Right lobe of liver (tissue), 6 donors: ENCODE data around the gene PCDH15. TPM values are rescaled to one million over a fixed set of nuclear protein-coding genes. Genes with fewer than 3 reads are reported as not detected.
A peak's percentile ranks its signal among the peaks of the same experiment; 100 is the strongest.

Experiments used
- ATAC-seq, 4 donors: fragments of 200-7000 bp; cut with Tn5 transposase; one replicate each; pipeline ENCODE4 v1.9.1; 2020; ENCODE audit warnings: mild to moderate bottlenecking in 4 of 4, moderate library complexity in 4 of 4
- DNase-seq, 3 donors: peaks; one replicate each; pipeline ENCODE4 v3.0.0-alpha.2; 2020
- H3K27ac ChIP-seq, 3 donors: fragments of 200-600 bp; one replicate each; pipeline ENCODE4 v1.8.0; 2022
- H3K27me3 ChIP-seq, 2 donors: fragments of 200-600 bp; one replicate each; pipeline ENCODE4 v1.8.0; 2022
- H3K36me3 ChIP-seq, 4 donors: fragments of 200-600 bp; sonication (generic) in 1 of 4; one replicate each; pipeline versions ENCODE4 v1.5.1 to v1.8.0; 2017 to 2022; ENCODE audit warnings: control low read depth in 1 of 4
- H3K4me1 ChIP-seq, 4 donors: fragments of 200-600 bp; sonication (generic) in 1 of 4; one replicate each; pipeline versions ENCODE4 v1.5.1 to v1.8.0; 2017 to 2022; ENCODE audit warnings: control low read depth in 1 of 4
- H3K4me3 ChIP-seq, 3 donors: fragments of 200-600 bp; one replicate each; pipeline ENCODE4 v1.8.0; 2022
- H3K9me3 ChIP-seq, 4 donors: fragments of 200-600 bp; sonication (generic) in 1 of 4; one replicate each; pipeline versions ENCODE4 v1.5.1 to v1.8.0; 2017 to 2022; ENCODE audit warnings: control low read depth in 1 of 4
- POLR2A ChIP-seq: fragments of 450-650 bp; IDR thresholded peaks from one replicate; pipeline ENCODE4 v1.6.1; 2017; ENCODE audit warnings: antibody characterized with exemption, mild to moderate bottlenecking
- WGBS: methylation state at CpG from one replicate; pipeline ENCODE4 v1.1.6; 2018; ENCODE audit warnings: low coverage, low lambda C conversion rate; ENCODE audit not compliant: insufficient coverage; ENCODE audit errors: missing lambda C conversion rate; 5-methylcytosine and 5-hydroxymethylcytosine counted together
- intact Hi-C, 2 donors: fragments of 100-400 bp; cut with DNase I; formaldehyde crosslinking; loops; one replicate each; pipeline versions ENCODE4 v1.11.2 to v1.14.1; 2022
- total RNA-seq, 6 experiments: library from RNA; depleted of rRNA in 2 of 6; stranded (reverse); fragments of >200 nt in 2 of 6; fragmentation: NEBNext Ultra II Directional in 3 of 6; extraction: Animal tissue kit (Norgen Biotek cat#: 25700) in 3 of 6; gene quantifications; one replicate each; pipeline versions ENCODE4 v1.1.0 to v1.2.4, GENCODE V29; 2016 to 2023
- TF ChIP-seq, protein P1 (sequence below), 4 donors: fragments of 200-600 bp in 3 of 4; fragments of 450-650 bp in 1 of 4; IDR thresholded peaks; one replicate each; pipeline versions ENCODE4 v1.5.1 to v1.8.0; 2016 to 2022; ENCODE audit warnings: antibody characterized with exemption in 4 of 4, mild to moderate bottlenecking in 2 of 4
- donor health status: DM: no; HTN: yes; CAD: no.
- donor health status: DM: no; HTN: no; CAD: no.
- donor health status: DM: no; HTN: no; CAD: no.
- donor health status: DM: no; HTN: yes; CAD: no.
- donor health status: DM: no; HTN: yes; CAD: no.

PCDH15 gene
- total RNA-seq, 6 experiments from 2014 or later, result not detected

- ATAC-seq, result peak in 2 of 4 donors; percentile 19 to 32
- TF ChIP-seq, protein P1, sequence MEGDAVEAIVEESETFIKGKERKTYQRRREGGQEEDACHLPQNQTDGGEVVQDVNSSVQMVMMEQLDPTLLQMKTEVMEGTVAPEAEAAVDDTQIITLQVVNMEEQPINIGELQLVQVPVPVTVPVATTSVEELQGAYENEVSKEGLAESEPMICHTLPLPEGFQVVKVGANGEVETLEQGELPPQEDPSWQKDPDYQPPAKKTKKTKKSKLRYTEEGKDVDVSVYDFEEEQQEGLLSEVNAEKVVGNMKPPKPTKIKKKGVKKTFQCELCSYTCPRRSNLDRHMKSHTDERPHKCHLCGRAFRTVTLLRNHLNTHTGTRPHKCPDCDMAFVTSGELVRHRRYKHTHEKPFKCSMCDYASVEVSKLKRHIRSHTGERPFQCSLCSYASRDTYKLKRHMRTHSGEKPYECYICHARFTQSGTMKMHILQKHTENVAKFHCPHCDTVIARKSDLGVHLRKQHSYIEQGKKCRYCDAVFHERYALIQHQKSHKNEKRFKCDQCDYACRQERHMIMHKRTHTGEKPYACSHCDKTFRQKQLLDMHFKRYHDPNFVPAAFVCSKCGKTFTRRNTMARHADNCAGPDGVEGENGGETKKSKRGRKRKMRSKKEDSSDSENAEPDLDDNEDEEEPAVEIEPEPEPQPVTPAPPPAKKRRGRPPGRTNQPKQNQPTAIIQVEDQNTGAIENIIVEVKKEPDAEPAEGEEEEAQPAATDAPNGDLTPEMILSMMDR (IDR thresholded peaks at IDR 0.05), result no peak
- TF ChIP-seq POLR2A, result no peak
- intact Hi-C loops, result no loop called here
- no peak overlapping the region for H3K4me3 ChIP-seq
- no peaks in the 10 kb centered on the region for H3K36me3 ChIP-seq
- WGBS, result no CpG with 5 or more reads among the region's 3 CpGs
- H3K4me1 ChIP-seq, result no peaks in the 10 kb centered on the region
- no peak for DNase-seq
- no peaks in the 10 kb centered on the region for H3K9me3 ChIP-seq
- H3K27ac ChIP-seq, result no peak overlapping the region
- no peaks in the 10 kb centered on the region for H3K27me3 ChIP-seq
Measured at GRCh38 chr10:54009672-54010071, 791.4 kb downstream of the PCDH15 start.

DNA sequence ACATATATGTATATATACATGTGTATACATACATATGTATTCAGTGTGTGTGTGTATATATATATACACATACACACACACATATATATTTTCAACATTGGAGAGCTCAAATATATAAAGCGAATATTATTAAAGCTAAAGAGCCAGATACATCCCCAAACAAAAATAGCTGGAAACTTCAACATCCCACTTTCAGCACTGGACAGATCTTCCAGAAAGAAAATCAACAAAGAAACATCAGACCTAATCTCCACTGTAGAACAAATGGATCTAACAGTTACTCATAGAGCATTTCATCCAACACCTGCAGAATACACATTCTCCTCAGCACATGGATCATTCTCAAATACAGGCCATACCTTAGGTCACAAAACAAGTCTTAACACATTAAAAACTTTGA, 799.0 kb downstream of the PCDH15 start:
- H3K4me3 ChIP-seq, result no peak overlapping the region
- intact Hi-C loops, result no loop called here
- DNase-seq (no peak), ATAC-seq (no peak)
- no peaks in the 10 kb centered on the region for H3K4me1 ChIP-seq
- H3K9me3 ChIP-seq, result no peaks in the 10 kb centered on the region
- 79% methylated on average over 1 of the region's 1 CpG for WGBS
- H3K27ac ChIP-seq, result no peak overlapping the region
- TF ChIP-seq POLR2A, result no peak
- TF ChIP-seq, protein P1 (IDR thresholded peaks at IDR 0.05), result no peak
- no peaks in the 10 kb centered on the region for H3K27me3 ChIP-seq
- H3K36me3 ChIP-seq, result no peaks in the 10 kb centered on the region

DNA sequence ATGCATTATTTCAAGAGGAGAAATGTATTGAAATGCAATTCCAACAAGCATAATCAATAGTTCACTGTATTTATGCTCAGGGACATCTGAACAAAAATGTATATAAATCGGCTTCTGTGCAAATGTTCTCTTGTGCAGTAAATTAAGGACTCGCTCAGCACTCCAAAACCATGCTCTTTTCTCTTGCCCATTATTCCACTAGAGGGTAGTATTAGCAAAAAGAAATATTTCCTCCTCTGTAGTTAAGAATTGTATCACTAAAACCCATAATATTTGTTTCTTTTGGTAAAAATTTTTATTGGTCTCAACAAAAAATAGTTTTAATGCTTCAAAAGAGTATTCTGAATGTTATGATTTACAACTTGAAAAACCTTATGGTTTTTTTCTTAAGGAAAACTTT, 803.1 kb downstream of the PCDH15 start:
- Histone ChIP-seq H3K27ac (no peak overlapping the region), H3K27me3 (no peaks in the 10 kb centered on the region), H3K36me3 (no peaks in the 10 kb centered on the region), H3K4me3 (no peak overlapping the region), H3K4me1 (no peaks in the 10 kb centered on the region), H3K9me3 (no peaks in the 10 kb centered on the region)
- TF ChIP-seq POLR2A, result no peak
- TF ChIP-seq, protein P1 (IDR thresholded peaks at IDR 0.05), result peak in 3 of 4 donors; percentile 37 to 44 (median 43)
- DNase-seq (no peak), ATAC-seq (peak in 1 of 4 donors; percentile 45)
- WGBS, result 26% methylated on average over 2 of the region's 2 CpGs
- intact Hi-C loops, result no loop called here

GRCh38 chr10:53990799-53991238, 810.2 kb downstream of the PCDH15 start:
- H3K36me3 ChIP-seq, result no peaks in the 10 kb centered on the region
- WGBS, result 100% methylated on average over 5 of the region's 28 CpGs
- no peak overlapping the region for H3K27ac ChIP-seq
- no peak for DNase-seq
- no peak for TF ChIP-seq POLR2A
- TF ChIP-seq, protein P1 (IDR thresholded peaks at IDR 0.05), result no peak
- no peaks in the 10 kb centered on the region for H3K9me3 ChIP-seq
- ATAC-seq, result no peak
- H3K4me1 ChIP-seq, result no peaks in the 10 kb centered on the region
- intact Hi-C loops, result no loop called here
- no peaks in the 10 kb centered on the region for H3K27me3 ChIP-seq
- no peak overlapping the region for H3K4me3 ChIP-seq

GRCh38 chr10:53983431-53983830, 817.6 kb downstream of the PCDH15 start:
- Histone ChIP-seq H3K27ac (no peak overlapping the region), H3K36me3 (no peaks in the 10 kb centered on the region), H3K9me3 (no peaks in the 10 kb centered on the region), H3K4me3 (no peak overlapping the region), H3K4me1 (no peaks in the 10 kb centered on the region), H3K27me3 (no peaks in the 10 kb centered on the region)
- no peak for ATAC-seq
- TF ChIP-seq, protein P1 (IDR thresholded peaks at IDR 0.05), result no peak
- WGBS, result 35% methylated on average over 3 of the region's 3 CpGs
- DNase-seq, result no peak
- intact Hi-C loops, result no loop called here
